IPS-NIHi7 (cell line): ENCODE measurements around the gene PAPSS2.
A peak's percentile ranks its signal among the peaks of the same experiment; 100 is the strongest.
"Not testable (repeated sequence)": the region's sequence is repeated elsewhere in the genome, so short reads cannot be mapped to it uniquely, and the experiment has no call there.

Source experiments
- DNase-seq: peaks from one replicate; pipeline ENCODE4 v3.0.0; 2012; ENCODE audit warnings: mixed read lengths; ENCODE audit errors: extremely low spot score

The PAPSS2 gene

GRCh38 chr10:87659571-87660483 is at the start of gene PAPSS2:
Gene PAPSS2 (plus strand): TSS chr10:87659878. CDS start chr10:87659982, 104 bp downstream.
- peak; percentile 67 for DNase-seq

- not testable (repeated sequence) for DNase-seq
Observed at GRCh38 chr10:87611341-87611740, 48.3 kb upstream of the PAPSS2 start.

GRCh38 chr10:87612115-87612514 is 47.6 kb upstream of the PAPSS2 start:
- no peak for DNase-seq

- no peak for DNase-seq
Observed at GRCh38 chr10:87613751-87614150, 45.9 kb upstream of the PAPSS2 start.

GRCh38 chr10:87615856-87616255 is 43.8 kb upstream of the PAPSS2 start:
- no peak for DNase-seq

- DNase-seq: no peak
Observed at GRCh38 chr10:87617503-87617902, 42.2 kb upstream of the PAPSS2 start.

- no peak for DNase-seq
Observed at GRCh38 chr10:87618566-87619423, 40.9 kb upstream of the PAPSS2 start.

GRCh38 chr10:87619705-87620104 is 40.0 kb upstream of the PAPSS2 start:
- DNase-seq: no peak

GRCh38 chr10:87621440-87621839 is 38.2 kb upstream of the PAPSS2 start:
- DNase-seq: not testable (repeated sequence)

GRCh38 chr10:87622314-87623004 is 37.2 kb upstream of the PAPSS2 start:
- DNase-seq: peak; percentile 58

GRCh38 chr10:87623191-87623590 is 36.5 kb upstream of the PAPSS2 start:
- no peak for DNase-seq

- no peak for DNase-seq
Observed at GRCh38 chr10:87625661-87626060, 34.0 kb upstream of the PAPSS2 start.

- peak; percentile 31 for DNase-seq
Observed at GRCh38 chr10:87626422-87626892, 33.2 kb upstream of the PAPSS2 start.

GRCh38 chr10:87630171-87630570 is 29.5 kb upstream of the PAPSS2 start:
- DNase-seq: no peak

GRCh38 chr10:87632454-87632853 is 27.2 kb upstream of the PAPSS2 start:
- no peak for DNase-seq

GRCh38 chr10:87634311-87634710 is 25.4 kb upstream of the PAPSS2 start:
- no peak for DNase-seq

GRCh38 chr10:87635498-87636312 is 24.0 kb upstream of the PAPSS2 start:
- no peak for DNase-seq

GRCh38 chr10:87636313-87636915 is 23.3 kb upstream of the PAPSS2 start:
- DNase-seq: no peak

- DNase-seq: no peak
Observed at GRCh38 chr10:87639493-87639892, 20.2 kb upstream of the PAPSS2 start.

GRCh38 chr10:87640043-87640442 is 19.6 kb upstream of the PAPSS2 start:
- DNase-seq: no peak
